HG02759 (cell line): ENCODE measurements around the gene SPTBN5.

Source experiments
- ATAC-seq: cut with Tn5 transposase; IDR thresholded peaks from one replicate; pipeline ENCODE4 v1.9.1; 2021; ENCODE audit warnings: mild to moderate bottlenecking, moderate library complexity; ENCODE audit not compliant: unreplicated experiment

The SPTBN5 gene

GRCh38 chr15:41868321-41868720, 25.5 kb downstream of the SPTBN5 start:
- no peak for ATAC-seq

- ATAC-seq = no peak
Observed at GRCh38 chr15:41866872-41867579, 26.8 kb downstream of the SPTBN5 start.

GRCh38 chr15:41866263-41866703, 27.6 kb downstream of the SPTBN5 start:
- no peak for ATAC-seq

- no peak for ATAC-seq
Observed at GRCh38 chr15:41865490-41866055, 28.3 kb downstream of the SPTBN5 start.

GRCh38 chr15:41862515-41863116, 31.2 kb downstream of the SPTBN5 start:
- no peak for ATAC-seq

GRCh38 chr15:41861736-41862356, 32.0 kb downstream of the SPTBN5 start:
- no peak for ATAC-seq

- no peak for ATAC-seq
Observed at GRCh38 chr15:41860049-41860828, 33.6 kb downstream of the SPTBN5 start.

GRCh38 chr15:41858756-41859155, 35.1 kb downstream of the SPTBN5 start:
- ATAC-seq = no peak

- ATAC-seq = no peak
Observed at GRCh38 chr15:41857316-41857715, 36.5 kb downstream of the SPTBN5 start.

GRCh38 chr15:41856716-41857115, 37.1 kb downstream of the SPTBN5 start:
- no peak for ATAC-seq

GRCh38 chr15:41856262-41856661, 37.6 kb downstream of the SPTBN5 start:
- no peak for ATAC-seq

- ATAC-seq = no peak
Observed at GRCh38 chr15:41855261-41855961, 38.4 kb downstream of the SPTBN5 start.

GRCh38 chr15:41854443-41854842, 39.4 kb downstream of the SPTBN5 start:
- ATAC-seq = no peak

- no peak for ATAC-seq
Observed at GRCh38 chr15:41853831-41854230, 40.0 kb downstream of the SPTBN5 start.

- no peak for ATAC-seq
Observed at GRCh38 chr15:41852736-41853590, 40.9 kb downstream of the SPTBN5 start.

- ATAC-seq = no peak
Observed at GRCh38 chr15:41851755-41852370, 42.0 kb downstream of the SPTBN5 start.

GRCh38 chr15:41851167-41851523, 42.7 kb downstream of the SPTBN5 start:
- no peak for ATAC-seq

- no peak for ATAC-seq
Observed at GRCh38 chr15:41850482-41851166, 43.2 kb downstream of the SPTBN5 start.

GRCh38 chr15:41849861-41850260, 44.0 kb downstream of the SPTBN5 start:
- no peak for ATAC-seq
